Measurements from ENCODE around the gene TAS2R20. TPM values are rescaled to one million over a fixed set of nuclear protein-coding genes. Genes with fewer than 3 reads are reported as not detected.

The TAS2R20 gene
- total and polyA plus RNA-seq, 2 of the 8 experiments (the other 6 are each of a cell fraction or from before 2014, with no cell fraction given), result 0.57 to 0.71 TPM

DNA sequence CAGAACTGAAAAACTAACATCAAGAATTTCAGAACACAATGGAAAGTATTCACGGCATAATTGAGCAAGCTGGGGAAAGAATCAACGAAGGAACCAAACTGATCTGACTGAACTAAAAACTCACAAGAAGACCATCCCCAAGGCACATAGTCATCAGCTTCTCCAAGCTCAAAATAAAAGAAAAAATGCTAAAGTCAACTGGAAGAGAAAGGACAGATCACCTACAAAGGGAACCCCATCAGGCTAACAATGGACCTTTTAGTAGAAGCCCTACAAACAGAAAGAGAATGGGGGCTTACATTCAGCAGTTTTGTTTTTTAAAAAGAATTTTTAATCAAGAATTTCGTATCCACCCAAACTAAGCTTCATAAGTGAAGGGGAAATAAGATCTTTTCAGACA, 23.1 kb downstream of the TAS2R20 start (continued):
- TF ChIP-seq, protein P1, sequence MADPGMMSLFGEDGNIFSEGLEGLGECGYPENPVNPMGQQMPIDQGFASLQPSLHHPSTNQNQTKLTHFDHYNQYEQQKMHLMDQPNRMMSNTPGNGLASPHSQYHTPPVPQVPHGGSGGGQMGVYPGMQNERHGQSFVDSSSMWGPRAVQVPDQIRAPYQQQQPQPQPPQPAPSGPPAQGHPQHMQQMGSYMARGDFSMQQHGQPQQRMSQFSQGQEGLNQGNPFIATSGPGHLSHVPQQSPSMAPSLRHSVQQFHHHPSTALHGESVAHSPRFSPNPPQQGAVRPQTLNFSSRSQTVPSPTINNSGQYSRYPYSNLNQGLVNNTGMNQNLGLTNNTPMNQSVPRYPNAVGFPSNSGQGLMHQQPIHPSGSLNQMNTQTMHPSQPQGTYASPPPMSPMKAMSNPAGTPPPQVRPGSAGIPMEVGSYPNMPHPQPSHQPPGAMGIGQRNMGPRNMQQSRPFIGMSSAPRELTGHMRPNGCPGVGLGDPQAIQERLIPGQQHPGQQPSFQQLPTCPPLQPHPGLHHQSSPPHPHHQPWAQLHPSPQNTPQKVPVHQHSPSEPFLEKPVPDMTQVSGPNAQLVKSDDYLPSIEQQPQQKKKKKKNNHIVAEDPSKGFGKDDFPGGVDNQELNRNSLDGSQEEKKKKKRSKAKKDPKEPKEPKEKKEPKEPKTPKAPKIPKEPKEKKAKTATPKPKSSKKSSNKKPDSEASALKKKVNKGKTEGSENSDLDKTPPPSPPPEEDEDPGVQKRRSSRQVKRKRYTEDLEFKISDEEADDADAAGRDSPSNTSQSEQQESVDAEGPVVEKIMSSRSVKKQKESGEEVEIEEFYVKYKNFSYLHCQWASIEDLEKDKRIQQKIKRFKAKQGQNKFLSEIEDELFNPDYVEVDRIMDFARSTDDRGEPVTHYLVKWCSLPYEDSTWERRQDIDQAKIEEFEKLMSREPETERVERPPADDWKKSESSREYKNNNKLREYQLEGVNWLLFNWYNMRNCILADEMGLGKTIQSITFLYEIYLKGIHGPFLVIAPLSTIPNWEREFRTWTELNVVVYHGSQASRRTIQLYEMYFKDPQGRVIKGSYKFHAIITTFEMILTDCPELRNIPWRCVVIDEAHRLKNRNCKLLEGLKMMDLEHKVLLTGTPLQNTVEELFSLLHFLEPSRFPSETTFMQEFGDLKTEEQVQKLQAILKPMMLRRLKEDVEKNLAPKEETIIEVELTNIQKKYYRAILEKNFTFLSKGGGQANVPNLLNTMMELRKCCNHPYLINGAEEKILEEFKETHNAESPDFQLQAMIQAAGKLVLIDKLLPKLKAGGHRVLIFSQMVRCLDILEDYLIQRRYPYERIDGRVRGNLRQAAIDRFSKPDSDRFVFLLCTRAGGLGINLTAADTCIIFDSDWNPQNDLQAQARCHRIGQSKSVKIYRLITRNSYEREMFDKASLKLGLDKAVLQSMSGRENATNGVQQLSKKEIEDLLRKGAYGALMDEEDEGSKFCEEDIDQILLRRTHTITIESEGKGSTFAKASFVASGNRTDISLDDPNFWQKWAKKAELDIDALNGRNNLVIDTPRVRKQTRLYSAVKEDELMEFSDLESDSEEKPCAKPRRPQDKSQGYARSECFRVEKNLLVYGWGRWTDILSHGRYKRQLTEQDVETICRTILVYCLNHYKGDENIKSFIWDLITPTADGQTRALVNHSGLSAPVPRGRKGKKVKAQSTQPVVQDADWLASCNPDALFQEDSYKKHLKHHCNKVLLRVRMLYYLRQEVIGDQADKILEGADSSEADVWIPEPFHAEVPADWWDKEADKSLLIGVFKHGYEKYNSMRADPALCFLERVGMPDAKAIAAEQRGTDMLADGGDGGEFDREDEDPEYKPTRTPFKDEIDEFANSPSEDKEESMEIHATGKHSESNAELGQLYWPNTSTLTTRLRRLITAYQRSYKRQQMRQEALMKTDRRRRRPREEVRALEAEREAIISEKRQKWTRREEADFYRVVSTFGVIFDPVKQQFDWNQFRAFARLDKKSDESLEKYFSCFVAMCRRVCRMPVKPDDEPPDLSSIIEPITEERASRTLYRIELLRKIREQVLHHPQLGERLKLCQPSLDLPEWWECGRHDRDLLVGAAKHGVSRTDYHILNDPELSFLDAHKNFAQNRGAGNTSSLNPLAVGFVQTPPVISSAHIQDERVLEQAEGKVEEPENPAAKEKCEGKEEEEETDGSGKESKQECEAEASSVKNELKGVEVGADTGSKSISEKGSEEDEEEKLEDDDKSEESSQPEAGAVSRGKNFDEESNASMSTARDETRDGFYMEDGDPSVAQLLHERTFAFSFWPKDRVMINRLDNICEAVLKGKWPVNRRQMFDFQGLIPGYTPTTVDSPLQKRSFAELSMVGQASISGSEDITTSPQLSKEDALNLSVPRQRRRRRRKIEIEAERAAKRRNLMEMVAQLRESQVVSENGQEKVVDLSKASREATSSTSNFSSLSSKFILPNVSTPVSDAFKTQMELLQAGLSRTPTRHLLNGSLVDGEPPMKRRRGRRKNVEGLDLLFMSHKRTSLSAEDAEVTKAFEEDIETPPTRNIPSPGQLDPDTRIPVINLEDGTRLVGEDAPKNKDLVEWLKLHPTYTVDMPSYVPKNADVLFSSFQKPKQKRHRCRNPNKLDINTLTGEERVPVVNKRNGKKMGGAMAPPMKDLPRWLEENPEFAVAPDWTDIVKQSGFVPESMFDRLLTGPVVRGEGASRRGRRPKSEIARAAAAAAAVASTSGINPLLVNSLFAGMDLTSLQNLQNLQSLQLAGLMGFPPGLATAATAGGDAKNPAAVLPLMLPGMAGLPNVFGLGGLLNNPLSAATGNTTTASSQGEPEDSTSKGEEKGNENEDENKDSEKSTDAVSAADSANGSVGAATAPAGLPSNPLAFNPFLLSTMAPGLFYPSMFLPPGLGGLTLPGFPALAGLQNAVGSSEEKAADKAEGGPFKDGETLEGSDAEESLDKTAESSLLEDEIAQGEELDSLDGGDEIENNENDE (IDR thresholded peaks at IDR 0.05; ENCODE audit: insufficient replicate concordance, low read length), result no peak

Data from H1 (cell line).